IMR-90 (cell line): Measurements from ENCODE around the gene LZTFL1. TPM values are rescaled to one million over a fixed set of nuclear protein-coding genes. Genes with fewer than 3 reads are reported as not detected.

ENCODE experiments used
- ATAC-seq: fragments of 200-7000 bp; cut with Tn5 transposase; 2 replicates; pipeline ENCODE4 v1.9.1; 2020; ENCODE audit warnings: low read depth, mild to moderate bottlenecking, moderate library complexity
- BruUV-seq: library from RNA; stranded (reverse); fragments of 400-500 nt; replicated peaks from 2 replicates; lab custom pipeline; 2021; lab: Mats Ljungman, UMichigan
- CTCF ChIA-PET: fragments of 300-600 bp; formaldehyde crosslinking; extraction: SDS; loops from one replicate; lab custom pipeline; 2021; ENCODE audit warnings: antibody characterized with exemption; lab: Yijun Ruan, JAX
- POLR2A ChIA-PET: fragments of 300-600 bp; sonication (Branson Sonifier 250); formaldehyde crosslinking; loops from one replicate; lab custom pipeline; 2022; ENCODE audit warnings: antibody characterized with exemption; ENCODE audit not compliant: unreplicated experiment; lab: Charles Lee
- DNase-seq: peaks from one replicate; pipeline ENCODE4 v3.0.0; 2013
- H2AFZ ChIP-seq: replicated peaks from 2 replicates; pipeline ENCODE3; 2013; ENCODE audit warnings: low read length, mild to moderate bottlenecking; ENCODE audit not compliant: poor library complexity
- H2AK5ac ChIP-seq: 2 replicates; pipeline ENCODE4 v1.6.1; 2013; ENCODE audit warnings: low read depth, low read length, inconsistent platforms
- H2AK9ac ChIP-seq: replicated peaks from 2 replicates; pipeline ENCODE3; 2013; ENCODE audit warnings: mild to moderate bottlenecking, low read depth, low read length, moderate library complexity; ENCODE audit not compliant: poor library complexity
- H2BK120ac ChIP-seq: 2 replicates; pipeline ENCODE4 v1.6.1; 2013; ENCODE audit warnings: low read depth, low read length, inconsistent platforms
- H2BK15ac ChIP-seq: 3 replicates; pipeline ENCODE4 v1.6.1; 2013; ENCODE audit warnings: low read depth, low read length, inconsistent platforms
- H2BK20ac ChIP-seq: 2 replicates; pipeline ENCODE4 v1.6.1; 2013; ENCODE audit warnings: low read depth, mild to moderate bottlenecking, inconsistent platforms, low read length, moderate library complexity
- H2BK5ac ChIP-seq: 2 replicates; pipeline ENCODE4 v1.6.1; 2013; ENCODE audit warnings: mild to moderate bottlenecking, low read depth, low read length, inconsistent platforms; ENCODE audit not compliant: poor library complexity, severe bottlenecking
- H3K14ac ChIP-seq: replicated peaks from 2 replicates; pipeline ENCODE4 v1.6.1; 2013; ENCODE audit warnings: low read depth, low read length, inconsistent platforms
- H3K18ac ChIP-seq: 2 replicates; pipeline ENCODE4 v1.6.1; 2013; ENCODE audit warnings: low read depth, low read length, control low read depth
- H3K23ac ChIP-seq: 2 replicates; pipeline ENCODE4 v1.6.1; 2013; ENCODE audit warnings: low read depth, low read length, inconsistent platforms
- H3K27ac ChIP-seq: 2 replicates; pipeline ENCODE4 v1.5.1; 2013; ENCODE audit warnings: mild to moderate bottlenecking, control low read depth, low read length; ENCODE audit not compliant: insufficient read depth
- H3K27me3 ChIP-seq: 2 replicates; pipeline ENCODE4 v1.6.1; 2013; ENCODE audit warnings: low read length; ENCODE audit not compliant: control insufficient read depth, insufficient read depth
- H3K36me3 ChIP-seq: 2 replicates; pipeline ENCODE4 v1.6.1; 2013; ENCODE audit warnings: low read length, mixed read lengths; ENCODE audit not compliant: control insufficient read depth, insufficient read depth
- H3K4ac ChIP-seq: 2 replicates; pipeline ENCODE4 v1.6.1; 2013; ENCODE audit warnings: low read depth, low read length, inconsistent platforms
- H3K4me1 ChIP-seq: 2 replicates; pipeline ENCODE4 v1.6.1; 2013; ENCODE audit warnings: low read length, mixed read lengths; ENCODE audit not compliant: control insufficient read depth, insufficient read depth
- H3K4me2 ChIP-seq: 2 replicates; pipeline ENCODE4 v1.6.1; 2013; ENCODE audit warnings: low read depth, mild to moderate bottlenecking, control low read depth, low read length, moderate library complexity
- H3K4me3 ChIP-seq: 2 replicates; pipeline ENCODE4 v1.5.1; 2013; ENCODE audit warnings: low read depth, mild to moderate bottlenecking, control low read depth, low read length, moderate library complexity; ENCODE audit not compliant: insufficient read depth
- H3K56ac ChIP-seq: 2 replicates; pipeline ENCODE4 v1.6.1; 2013; ENCODE audit warnings: low read length, inconsistent platforms; ENCODE audit not compliant: insufficient read depth; ENCODE audit errors: extremely low read depth
- H3K79me1 ChIP-seq, 2 experiments: 2 replicates each; pipeline ENCODE4 v1.6.1; 2013; ENCODE audit warnings: low read length in 2 of 2, inconsistent platforms in 1 of 2, low read depth in 1 of 2
- H3K9ac ChIP-seq: 2 replicates; pipeline ENCODE4 v1.6.1; 2013; ENCODE audit warnings: low read depth, low read length, control low read depth
- H3K9me1 ChIP-seq: 2 replicates; pipeline ENCODE4 v1.6.1; 2013; ENCODE audit warnings: low read length, inconsistent platforms; ENCODE audit not compliant: insufficient read depth
- H3K9me3 ChIP-seq: 2 replicates; pipeline ENCODE4 v1.6.1; 2013; ENCODE audit warnings: low read length; ENCODE audit not compliant: control insufficient read depth, insufficient read depth
- H4K20me1 ChIP-seq: 2 replicates; pipeline ENCODE4 v1.6.1; 2013; ENCODE audit warnings: low read length, inconsistent platforms; ENCODE audit not compliant: insufficient read depth
- H4K5ac ChIP-seq: 2 replicates; pipeline ENCODE4 v1.6.1; 2013; ENCODE audit warnings: mild to moderate bottlenecking, low read depth, low read length, control low read depth
- H4K8ac ChIP-seq, 2 experiments: 2 replicates each; pipeline ENCODE4 v1.6.1; 2013; ENCODE audit warnings: low read depth in 2 of 2, low read length in 2 of 2, control low read depth in 1 of 2, inconsistent platforms in 1 of 2
- H4K91ac ChIP-seq: 2 replicates; pipeline ENCODE4 v1.6.1; 2013; ENCODE audit warnings: low read depth, low read length, inconsistent platforms; ENCODE audit not compliant: insufficient read depth
- CEBPB ChIP-seq: IDR thresholded peaks from 2 replicates; pipeline ENCODE4 v1.6.1; 2012; ENCODE audit warnings: low read depth, low read length, improper control_type of control experiment
- CHD1 ChIP-seq: IDR thresholded peaks from 2 replicates; pipeline ENCODE4 v1.6.1; 2012; ENCODE audit warnings: low read depth, low read length, improper control_type of control experiment
- MXI1 ChIP-seq: IDR thresholded peaks from 2 replicates; pipeline ENCODE4 v1.6.1; 2012; ENCODE audit warnings: low read depth, mild to moderate bottlenecking, low read length, moderate library complexity, borderline replicate concordance
- NFE2L2 ChIP-seq: fragments of 150-350 bp; IDR thresholded peaks from 2 replicates; pipeline ENCODE4 v1.6.1; 2016; ENCODE audit warnings: low read depth, mild to moderate bottlenecking, low read length
- SMC3 ChIP-seq: fragments of 150-350 bp; IDR thresholded peaks from 2 replicates; pipeline ENCODE4 v1.6.1; 2016; ENCODE audit warnings: low read depth, mild to moderate bottlenecking, antibody characterized with exemption, low read length, moderate library complexity
- WGBS, 2 experiments: methylation state at CpG; one replicate each; pipeline versions ENCODE4 v1.1.5 to v1.1.7; 2013; ENCODE audit warnings: missing lambda C conversion rate in 2 of 2; ENCODE audit not compliant: insufficient read length in 1 of 2; ENCODE audit errors: extremely low coverage in 2 of 2; 5-methylcytosine and 5-hydroxymethylcytosine counted together
- dilution Hi-C: fragments of 300-500 bp; cut with HindIII; formaldehyde crosslinking; loops from one replicate; pipeline ENCODE4 v1.14.3; 2018; ENCODE audit warnings: low sequenced_read_pairs; ENCODE audit not compliant: unreplicated experiment
- in situ Hi-C: fragments of 300-500 bp; cut with MboI; formaldehyde crosslinking; loops from 3 replicates; pipeline ENCODE4 v1.14.3; 2019; ENCODE audit warnings: low sequenced_read_pairs, inconsistent platforms, mixed read lengths
- intact Hi-C: fragments of 100-400 bp; cut with micrococcal nuclease; formaldehyde crosslinking; loops from 2 replicates; pipeline ENCODE4 v1.10.0; 2022
- polyA plus RNA-seq, 3 experiments: library from polyadenylated mRNA; depleted of rRNA; stranded (reverse); fragments of >200 nt; gene quantifications; 2 replicates each; pipeline ENCODE4 v1.2.3, GENCODE V29; 2012; ENCODE audit warnings: low replicate concordance in 1 of 3
- total RNA-seq: library from RNA; depleted of rRNA; stranded (reverse); fragments of >200 nt; gene quantifications from 2 replicates; pipeline ENCODE4 v1.2.3, GENCODE V29; 2012
- TF ChIP-seq, protein P1 (sequence below): conservative IDR thresholded peaks from 2 replicates; pipeline ENCODE4 v1.5.1; 2012; ENCODE audit warnings: mild to moderate bottlenecking, low read depth, low read length, improper control_type of control experiment

The LZTFL1 gene
- total and polyA plus RNA-seq, 2 of the 4 experiments (the other 2 are of a cell fraction), result 10.3 to 10.4 TPM

DNA sequence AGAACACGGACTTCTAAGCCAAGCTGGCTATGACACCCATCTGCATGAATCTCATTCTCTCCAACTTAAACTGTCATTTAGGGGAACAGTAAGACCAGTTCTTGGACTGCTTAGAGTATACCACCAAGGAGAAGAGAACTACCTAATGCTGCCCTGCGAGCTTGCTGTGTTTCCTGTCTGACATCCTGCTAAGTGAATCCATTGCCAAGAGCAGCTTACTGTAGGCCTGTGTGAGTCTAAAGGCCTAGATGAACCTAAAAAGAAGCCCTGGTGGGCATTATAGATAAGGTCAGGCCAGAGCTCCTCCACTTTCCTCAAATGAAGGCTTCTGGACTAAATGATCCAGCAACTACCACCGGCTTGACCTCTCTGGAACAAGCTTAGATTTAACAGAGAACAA is 15.0 kb downstream of the LZTFL1 start:
- intact Hi-C loops (loop anchor here (5.0 kb wide), 1 partner anchor 315 kb away; no protein-coding TSS in a partner anchor), dilution Hi-C loops (no loop called here), in situ Hi-C loops (no loop called here)
- no peak overlapping the region for H4K8ac ChIP-seq
- no peak overlapping the region for H3K23ac ChIP-seq
- H2BK15ac ChIP-seq, result no peak overlapping the region
- H3K27me3 ChIP-seq, result no peaks in the 10 kb centered on the region
- POLR2A ChIA-PET, result no interaction called here
- peaks cover 17% of the 10 kb centered on the region for H3K36me3 ChIP-seq
- no peak overlapping the region for H2AFZ ChIP-seq
- no peak overlapping the region for H2BK120ac ChIP-seq
- H3K56ac ChIP-seq, result no peak overlapping the region
- no peak for ATAC-seq
- H3K9ac ChIP-seq, result no peak overlapping the region
- no peaks in the 10 kb centered on the region for H4K20me1 ChIP-seq
- no peak for TF ChIP-seq CEBPB
- TF ChIP-seq SMC3, result no peak
- TF ChIP-seq MXI1, result no peak
- TF ChIP-seq, protein P1, sequence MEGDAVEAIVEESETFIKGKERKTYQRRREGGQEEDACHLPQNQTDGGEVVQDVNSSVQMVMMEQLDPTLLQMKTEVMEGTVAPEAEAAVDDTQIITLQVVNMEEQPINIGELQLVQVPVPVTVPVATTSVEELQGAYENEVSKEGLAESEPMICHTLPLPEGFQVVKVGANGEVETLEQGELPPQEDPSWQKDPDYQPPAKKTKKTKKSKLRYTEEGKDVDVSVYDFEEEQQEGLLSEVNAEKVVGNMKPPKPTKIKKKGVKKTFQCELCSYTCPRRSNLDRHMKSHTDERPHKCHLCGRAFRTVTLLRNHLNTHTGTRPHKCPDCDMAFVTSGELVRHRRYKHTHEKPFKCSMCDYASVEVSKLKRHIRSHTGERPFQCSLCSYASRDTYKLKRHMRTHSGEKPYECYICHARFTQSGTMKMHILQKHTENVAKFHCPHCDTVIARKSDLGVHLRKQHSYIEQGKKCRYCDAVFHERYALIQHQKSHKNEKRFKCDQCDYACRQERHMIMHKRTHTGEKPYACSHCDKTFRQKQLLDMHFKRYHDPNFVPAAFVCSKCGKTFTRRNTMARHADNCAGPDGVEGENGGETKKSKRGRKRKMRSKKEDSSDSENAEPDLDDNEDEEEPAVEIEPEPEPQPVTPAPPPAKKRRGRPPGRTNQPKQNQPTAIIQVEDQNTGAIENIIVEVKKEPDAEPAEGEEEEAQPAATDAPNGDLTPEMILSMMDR, result no peak
- TF ChIP-seq CHD1, result no peak
- TF ChIP-seq NFE2L2, result no peak
- CTCF ChIA-PET, result interaction anchor here (0.6 kb wide), 1 partner anchor 163 kb away, joined by 3 read pairs; no protein-coding TSS in a partner anchor
- no peak overlapping the region for H3K4ac ChIP-seq
- peaks cover 2% of the 10 kb centered on the region; the same call in 1 of the 2 replicates for H3K4me1 ChIP-seq
- H3K18ac ChIP-seq, result no peak overlapping the region
- H3K14ac ChIP-seq, result no peak overlapping the region
- no peak overlapping the region for H2BK5ac ChIP-seq
- no peak overlapping the region for H4K5ac ChIP-seq
- H3K4me2 ChIP-seq, result no peak overlapping the region
- DNase-seq, result no peak
- no peak overlapping the region for H4K91ac ChIP-seq
- no peak overlapping the region for H2AK9ac ChIP-seq
- 83% methylated on average over 1 of the region's 3 CpGs; no CpG with 5 or more reads in 1 of the 2 experiments for WGBS, 2 experiments
- H3K79me1 ChIP-seq, result no peaks in the 10 kb centered on the region
- H2AK5ac ChIP-seq, result no peak overlapping the region
- H2BK20ac ChIP-seq, result no peak overlapping the region
- BruUV-seq, result no TSS peak
- no peak overlapping the region for H3K27ac ChIP-seq
- H3K4me3 ChIP-seq, result no peak overlapping the region
- no peaks in the 10 kb centered on the region for H3K9me3 ChIP-seq
- H3K9me1 ChIP-seq, result no peaks in the 10 kb centered on the region; the same call in 1 of the 2 replicates
